Measurements from ENCODE around the gene ENTR1.

Gene ENTR1, protein sequence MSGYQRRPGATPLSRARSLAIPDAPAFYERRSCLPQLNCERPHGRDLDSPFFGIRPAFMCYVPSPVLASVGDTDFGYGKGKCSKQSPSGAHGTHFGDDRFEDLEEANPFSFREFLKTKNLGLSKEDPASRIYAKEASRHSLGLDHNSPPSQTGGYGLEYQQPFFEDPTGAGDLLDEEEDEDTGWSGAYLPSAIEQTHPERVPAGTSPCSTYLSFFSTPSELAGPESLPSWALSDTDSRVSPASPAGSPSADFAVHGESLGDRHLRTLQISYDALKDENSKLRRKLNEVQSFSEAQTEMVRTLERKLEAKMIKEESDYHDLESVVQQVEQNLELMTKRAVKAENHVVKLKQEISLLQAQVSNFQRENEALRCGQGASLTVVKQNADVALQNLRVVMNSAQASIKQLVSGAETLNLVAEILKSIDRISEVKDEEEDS

GRCh38 chr9:136410500-136411287 lies at the start of gene ENTR1, which contains the start of gene PMPCA:
Gene ENTR1, minus strand, starts transcription at chr9:136410614. Its CDS starts 217 bp downstream, at chr9:136410397.
Gene PMPCA, plus strand, starts transcription at chr9:136410658. Its CDS starts 11 bp downstream, at chr9:136410669.
- peak; percentile 86 to 99 for DNase-seq (ENCODE audit: low read depth in 1 of 2, low spot score in 1 of 2)

DNA sequence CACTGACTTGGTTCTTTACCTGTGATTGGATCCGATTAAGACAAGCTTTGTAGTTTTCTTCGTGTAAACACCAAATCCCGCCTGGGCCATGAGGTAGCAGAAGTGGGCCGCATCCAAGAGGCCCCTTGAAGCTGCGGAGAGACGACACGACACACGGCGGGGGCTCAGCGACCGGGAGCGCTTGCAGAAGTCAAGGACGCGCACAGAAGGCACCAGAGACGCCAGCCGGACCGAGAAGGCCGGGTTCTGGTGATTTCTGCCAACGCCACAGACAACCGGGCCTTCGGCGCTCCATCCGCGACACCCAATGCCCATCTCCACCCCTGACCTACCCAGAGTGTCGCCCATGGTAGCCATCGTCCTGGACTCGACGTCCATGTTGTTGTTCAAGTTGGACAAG lies 49.0 kb upstream of the ENTR1 start:
- no peak for DNase-seq (ENCODE audit: low read depth in 1 of 2, low spot score in 1 of 2)

GRCh38 chr9:136457326-136457725 lies 46.9 kb upstream of the ENTR1 start:
- DNase-seq (ENCODE audit: low read depth in 1 of 2, low spot score in 1 of 2) = no peak

DNA sequence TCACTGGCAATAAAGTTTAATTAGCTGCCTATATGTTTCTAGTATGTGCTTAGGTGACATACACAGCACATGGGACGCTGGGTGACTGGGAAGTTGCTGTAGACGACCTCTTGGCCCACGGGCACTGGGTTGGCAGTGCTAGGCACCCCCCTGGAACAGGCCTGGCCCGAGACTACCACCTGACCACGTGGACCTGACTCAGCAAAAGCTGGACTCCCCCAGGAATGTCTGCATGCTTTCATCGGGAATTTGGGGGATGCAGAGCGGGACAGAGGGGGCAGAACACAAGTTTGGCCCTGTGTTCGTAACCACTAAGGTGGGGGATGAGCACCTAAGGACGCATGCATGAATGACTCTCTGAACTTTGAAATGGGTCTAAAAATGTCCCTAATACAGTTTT lies 45.8 kb upstream of the ENTR1 start:
- DNase-seq (ENCODE audit: low read depth in 1 of 2, low spot score in 1 of 2) = no peak

GRCh38 chr9:136455043-136456002 lies 44.9 kb upstream of the ENTR1 start:
- no peak for DNase-seq (ENCODE audit: low read depth in 1 of 2, low spot score in 1 of 2)

GRCh38 chr9:136454026-136454796 lies 43.8 kb upstream of the ENTR1 start:
- DNase-seq (ENCODE audit: low read depth in 1 of 2, low spot score in 1 of 2) = no peak

DNA sequence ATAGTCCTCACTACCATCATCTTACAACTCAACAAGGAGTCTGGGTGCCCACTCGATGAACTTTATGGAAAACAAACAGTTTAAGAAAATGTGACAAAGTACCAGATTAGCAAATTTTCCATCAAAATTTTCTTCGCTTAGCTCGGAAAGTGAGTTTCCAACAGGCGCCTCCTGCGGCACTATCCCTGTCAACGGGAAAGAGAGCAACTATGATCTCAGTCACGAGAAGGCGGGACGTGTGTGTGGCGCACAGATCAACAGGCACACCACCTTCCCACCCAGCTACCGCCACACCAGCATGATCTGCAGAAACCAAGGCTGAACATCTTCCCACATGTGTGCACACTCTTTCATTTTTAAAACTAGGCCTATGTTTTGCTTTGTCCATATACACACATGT lies 42.9 kb upstream of the ENTR1 start:
- DNase-seq (ENCODE audit: low read depth in 1 of 2, low spot score in 1 of 2) = no peak

DNA sequence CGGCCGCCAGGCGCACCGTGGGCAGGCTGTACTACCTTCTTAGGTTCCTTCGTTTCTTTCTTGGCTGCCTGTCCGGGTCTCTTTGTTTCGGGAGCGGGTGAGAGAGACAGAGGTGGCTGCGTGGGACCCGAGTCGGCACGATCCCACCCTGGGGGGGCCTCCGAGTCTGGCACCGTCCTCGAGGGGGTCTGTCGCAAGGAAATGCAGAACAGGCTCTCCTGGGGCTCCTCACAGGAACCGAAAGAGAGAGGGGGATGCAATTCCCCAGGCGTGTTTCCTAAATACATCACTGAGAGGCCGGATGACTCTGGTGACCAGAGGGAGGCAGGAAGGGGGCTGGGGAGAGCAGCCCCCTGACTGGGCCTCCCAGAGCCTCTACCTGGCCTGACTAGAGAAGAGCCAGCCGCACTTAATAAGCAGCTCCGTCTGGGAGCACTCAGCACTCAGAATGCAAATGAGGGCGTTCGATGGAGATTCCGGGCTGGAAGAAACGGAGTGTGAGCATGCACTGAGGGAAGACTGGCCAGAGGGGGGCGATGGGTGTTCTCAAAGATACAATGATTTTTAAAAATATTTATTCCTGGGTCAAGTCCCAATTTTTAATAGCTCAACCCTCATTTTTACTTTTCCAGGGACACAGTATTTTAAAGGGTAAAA lies 40.9 kb upstream of the ENTR1 start:
- no peak for DNase-seq (ENCODE audit: low read depth in 1 of 2, low spot score in 1 of 2)

- no peak for DNase-seq (ENCODE audit: low read depth in 1 of 2, low spot score in 1 of 2)
Observed at GRCh38 chr9:136448655-136449054, 38.2 kb upstream of the ENTR1 start.

DNA sequence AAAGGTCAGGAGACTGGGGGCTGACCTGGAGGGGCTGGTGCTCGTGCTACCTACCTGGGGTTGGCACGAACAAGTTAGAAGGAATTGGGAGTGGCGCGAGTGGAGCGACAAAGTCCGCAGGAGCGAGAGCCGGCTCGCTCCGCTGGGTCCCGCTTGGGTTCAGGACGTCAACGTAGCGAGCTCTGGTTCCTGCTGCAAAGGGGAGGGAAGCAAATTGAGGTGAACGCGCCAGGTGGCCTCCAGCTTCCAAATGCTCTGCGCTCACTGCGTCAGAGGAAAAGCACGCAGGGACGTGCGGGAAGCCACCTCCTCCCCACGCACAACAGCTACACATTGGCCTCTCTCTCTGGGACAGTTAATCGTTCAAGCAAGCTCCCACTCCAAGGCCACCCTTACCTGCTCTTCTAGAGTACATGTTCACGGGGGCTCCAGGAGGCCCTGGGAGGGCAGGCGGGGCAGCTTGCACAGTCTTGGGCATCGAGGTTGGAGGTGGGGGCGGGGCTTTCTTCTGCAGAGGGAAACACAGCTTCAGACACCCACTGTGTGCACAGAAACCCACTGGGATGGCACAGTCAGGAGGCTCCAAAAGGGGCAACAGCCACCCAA lies 36.9 kb upstream of the ENTR1 start:
- no peak for DNase-seq (ENCODE audit: low read depth in 1 of 2, low spot score in 1 of 2)

DNA sequence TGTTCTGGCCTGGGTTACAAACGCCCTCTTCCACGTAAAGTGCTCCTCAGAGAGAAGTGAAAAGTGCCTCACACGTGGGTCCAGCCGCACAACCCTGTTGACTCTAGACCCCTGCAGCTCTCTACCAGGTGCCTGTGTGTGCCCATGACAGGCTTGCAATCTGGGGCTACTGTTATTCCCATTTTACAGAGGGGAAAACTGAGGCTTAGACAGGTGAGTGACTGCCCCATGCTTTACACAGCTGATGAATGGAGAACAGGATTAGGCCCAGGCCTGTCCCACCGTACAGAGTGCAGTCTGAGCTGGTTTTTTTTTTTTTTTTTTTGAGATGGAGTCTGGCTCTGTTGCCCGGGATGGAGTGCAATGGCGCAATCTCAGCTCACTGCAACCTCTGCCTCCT lies 35.4 kb upstream of the ENTR1 start:
- no peak for DNase-seq (ENCODE audit: low read depth in 1 of 2, low spot score in 1 of 2)

DNA sequence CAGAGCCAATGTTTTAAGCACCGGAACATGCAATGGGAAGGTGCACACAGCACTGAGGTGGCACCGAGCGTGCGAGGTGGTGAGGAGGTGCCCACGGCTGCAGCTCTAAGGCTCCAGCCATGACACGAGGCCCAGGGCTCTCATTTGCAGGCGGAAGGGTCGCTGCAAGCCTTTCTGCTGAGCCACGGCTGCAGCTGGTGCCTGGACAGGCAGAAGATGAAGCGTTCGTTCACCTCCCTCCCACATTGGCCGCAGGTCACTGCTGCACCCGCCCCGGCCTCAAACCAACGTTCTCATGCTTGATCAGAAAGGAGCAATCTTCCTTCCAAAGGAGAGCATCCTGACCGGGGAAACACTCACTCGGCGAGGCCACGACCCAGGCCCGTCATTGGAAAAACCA lies 33.7 kb upstream of the ENTR1 start:
- DNase-seq (ENCODE audit: low read depth in 1 of 2, low spot score in 1 of 2) = no peak

GRCh38 chr9:136443687-136444086 lies 33.3 kb upstream of the ENTR1 start:
- no peak for DNase-seq (ENCODE audit: low read depth in 1 of 2, low spot score in 1 of 2)

DNA sequence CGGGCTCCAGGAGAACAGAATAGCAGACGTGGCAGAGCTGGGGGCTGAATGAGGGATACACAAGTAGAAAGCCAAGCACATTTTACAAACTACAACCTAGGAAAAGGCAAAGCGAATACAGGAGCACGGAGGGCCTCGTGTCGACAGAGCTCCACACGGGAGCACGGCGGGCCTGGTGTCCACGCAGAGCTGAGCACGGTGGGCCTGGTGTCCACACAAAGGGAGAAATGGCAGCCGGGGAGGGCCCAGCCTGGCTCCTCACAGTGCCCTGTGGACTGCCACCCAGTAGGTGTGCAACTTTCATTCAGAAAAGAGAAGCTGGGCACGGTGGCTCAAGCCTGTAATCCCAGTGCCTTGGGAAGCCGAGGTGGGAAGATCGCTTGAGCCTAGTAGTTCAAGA lies 32.7 kb upstream of the ENTR1 start:
- no peak for DNase-seq (ENCODE audit: low read depth in 1 of 2, low spot score in 1 of 2)

DNA sequence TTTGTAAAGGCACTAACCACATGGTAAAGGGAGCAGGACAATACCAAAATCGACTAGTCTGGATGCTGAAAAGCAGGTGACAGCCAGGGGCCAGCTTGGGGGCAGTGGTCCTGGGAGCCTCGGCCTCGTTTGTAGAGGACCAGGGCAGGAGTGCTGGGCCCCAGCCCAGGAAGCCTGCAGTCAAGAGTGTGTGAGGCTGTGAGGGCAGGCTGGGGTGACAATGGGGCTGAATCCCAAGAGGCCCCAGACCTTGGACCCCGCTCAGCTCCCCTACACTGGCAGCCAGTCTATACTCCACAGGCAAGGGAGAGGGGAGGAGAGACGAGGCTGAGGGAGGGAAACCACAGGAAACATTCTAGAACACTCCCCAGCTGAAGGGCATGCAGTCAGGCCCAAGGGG lies 31.9 kb upstream of the ENTR1 start:
- no peak for DNase-seq (ENCODE audit: low read depth in 1 of 2, low spot score in 1 of 2)

DNA sequence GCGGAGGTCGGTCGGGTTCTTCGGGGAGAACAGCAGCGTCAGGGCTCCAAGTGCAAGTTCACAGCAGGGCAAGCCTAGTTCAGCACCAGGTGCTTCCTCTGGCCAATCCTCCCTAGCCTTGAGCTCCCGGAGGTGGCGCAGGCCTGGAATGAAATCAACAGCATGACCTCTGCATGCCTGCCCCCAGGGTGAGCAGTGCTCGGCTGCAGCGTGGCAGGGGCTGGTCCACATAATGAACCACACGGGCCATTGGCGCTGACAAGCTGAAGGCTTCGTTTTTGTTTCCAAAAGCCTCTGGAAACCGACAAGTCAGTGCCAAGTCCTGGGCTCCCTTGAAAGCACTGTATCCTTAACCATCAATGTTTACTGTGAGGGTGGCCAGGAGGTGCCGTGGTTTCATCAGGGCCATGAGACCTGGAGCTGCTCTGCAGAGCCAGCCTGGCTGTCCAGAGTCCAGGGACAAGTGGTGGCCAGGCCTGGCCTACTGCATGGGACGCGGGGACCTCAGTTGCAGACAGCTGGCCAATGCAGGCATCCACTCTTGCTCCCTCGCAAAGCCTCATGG lies 31.3 kb upstream of the ENTR1 start:
- no peak for DNase-seq (ENCODE audit: low read depth in 1 of 2, low spot score in 1 of 2)

- DNase-seq (ENCODE audit: low read depth in 1 of 2, low spot score in 1 of 2) = no peak
Observed at GRCh38 chr9:136441191-136441680, 30.8 kb upstream of the ENTR1 start.

DNA sequence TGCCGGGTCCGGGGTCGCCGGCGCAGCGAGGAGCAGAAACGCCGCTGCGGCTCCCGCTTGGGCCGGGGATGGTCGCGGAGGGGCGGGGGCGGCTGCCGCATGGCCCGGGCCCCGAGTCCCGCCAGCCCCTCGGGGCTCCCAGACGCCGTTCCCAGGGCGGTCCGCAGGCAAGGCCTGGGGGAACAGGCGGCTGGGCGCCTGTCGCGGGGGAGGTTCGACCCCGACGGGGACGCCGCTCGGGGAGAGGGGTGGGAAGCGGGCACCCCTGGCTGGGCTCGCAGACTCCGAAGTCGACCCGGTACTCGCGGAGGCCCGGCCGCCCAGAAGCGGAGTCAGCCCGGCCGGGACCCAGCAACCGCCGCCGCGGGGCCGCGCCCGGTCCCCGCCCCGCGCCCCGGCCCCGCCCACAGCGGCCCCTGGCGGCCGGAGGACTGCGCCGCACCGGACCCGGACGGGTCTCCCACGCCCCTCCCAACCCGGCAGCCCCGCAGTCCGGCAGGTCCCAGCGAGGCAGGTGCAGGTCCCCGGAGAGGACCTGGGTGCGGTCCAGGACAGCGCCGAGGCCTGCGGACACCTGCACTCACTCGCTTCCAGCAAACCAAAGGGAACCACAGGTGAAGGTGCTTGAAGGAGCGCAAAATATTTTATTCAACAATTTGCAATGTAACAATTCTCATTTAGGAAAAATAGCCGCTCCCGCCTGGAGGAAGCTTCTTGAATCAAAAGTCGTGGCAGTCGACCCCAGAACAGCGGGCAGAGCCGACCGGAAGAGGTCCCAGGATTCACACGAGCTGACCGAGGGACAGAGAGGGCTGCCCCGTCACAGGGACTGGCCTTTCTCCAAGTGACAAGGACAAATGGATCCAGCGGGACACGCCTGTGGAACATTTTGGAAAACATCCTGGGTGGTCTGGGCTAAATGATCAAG lies 29.3 kb upstream of the ENTR1 start, which contains the start of gene INPP5E:
INPP5E (minus strand) TSS at position 365 of the 928 bp plus-strand sequence. CDS start 426 bp downstream, outside the sequence.
- DNase-seq (ENCODE audit: low read depth in 1 of 2, low spot score in 1 of 2) = peak; percentile 76 to 87

All from stimulated activated CD4-positive, alpha-beta T cell treated with anti-CD3 and anti-CD28 coated beads, Interleukin-15, amount 100 ng/mL, for 1 hour (primary cell).